ENCODE results near the gene HNRNPK. TPM values are rescaled to one million over a fixed set of nuclear protein-coding genes. Genes with fewer than 3 reads are reported as not detected.

Gene HNRNPK
- total RNA-seq, 4 donors from 2014 or later = 132 to 406 (median 278) TPM

DNA sequence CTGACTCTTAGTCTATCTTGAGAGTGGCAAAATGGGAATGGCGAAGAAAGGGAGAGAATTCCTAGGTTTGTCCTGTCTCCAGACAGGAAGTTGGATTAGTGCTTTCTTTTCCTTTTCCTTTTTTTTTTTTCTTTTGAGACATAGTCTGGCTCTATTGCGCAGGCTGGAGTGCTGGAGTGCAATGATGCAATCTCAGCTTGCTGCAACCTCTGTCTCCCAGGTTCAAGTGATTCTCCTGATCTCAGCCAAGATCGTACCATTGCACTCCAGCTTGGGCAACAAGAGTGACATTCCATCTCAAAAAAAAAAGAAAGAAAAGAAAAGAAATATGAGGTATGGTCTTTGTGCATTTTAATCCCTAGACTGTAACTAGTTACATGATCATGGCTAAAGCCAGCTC is 46.2 kb downstream of the HNRNPK start:
- 82 to 89% methylated on average over 3 of the region's 3 CpGs for WGBS, 2 donors (ENCODE audit: low coverage in 1 of 2)
- Histone ChIP-seq H3K9me3 (no peaks in the 10 kb centered on the region), H3K36me3 (peaks cover 0 to 2% (median 0%) of the 10 kb centered on the region in 4 donors), H3K4me3 (no peak overlapping the region), H3K27ac (no peak overlapping the region), H3K27me3 (no peaks in the 10 kb centered on the region), H3K4me1 (peaks cover 0 to 5% (median 4%) of the 10 kb centered on the region in 4 donors)
- no peak for DNase-seq
- no peak for TF ChIP-seq POLR2A (IDR thresholded peaks at IDR 0.05)
- TF ChIP-seq, protein P1, sequence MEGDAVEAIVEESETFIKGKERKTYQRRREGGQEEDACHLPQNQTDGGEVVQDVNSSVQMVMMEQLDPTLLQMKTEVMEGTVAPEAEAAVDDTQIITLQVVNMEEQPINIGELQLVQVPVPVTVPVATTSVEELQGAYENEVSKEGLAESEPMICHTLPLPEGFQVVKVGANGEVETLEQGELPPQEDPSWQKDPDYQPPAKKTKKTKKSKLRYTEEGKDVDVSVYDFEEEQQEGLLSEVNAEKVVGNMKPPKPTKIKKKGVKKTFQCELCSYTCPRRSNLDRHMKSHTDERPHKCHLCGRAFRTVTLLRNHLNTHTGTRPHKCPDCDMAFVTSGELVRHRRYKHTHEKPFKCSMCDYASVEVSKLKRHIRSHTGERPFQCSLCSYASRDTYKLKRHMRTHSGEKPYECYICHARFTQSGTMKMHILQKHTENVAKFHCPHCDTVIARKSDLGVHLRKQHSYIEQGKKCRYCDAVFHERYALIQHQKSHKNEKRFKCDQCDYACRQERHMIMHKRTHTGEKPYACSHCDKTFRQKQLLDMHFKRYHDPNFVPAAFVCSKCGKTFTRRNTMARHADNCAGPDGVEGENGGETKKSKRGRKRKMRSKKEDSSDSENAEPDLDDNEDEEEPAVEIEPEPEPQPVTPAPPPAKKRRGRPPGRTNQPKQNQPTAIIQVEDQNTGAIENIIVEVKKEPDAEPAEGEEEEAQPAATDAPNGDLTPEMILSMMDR (IDR thresholded peaks at IDR 0.05) = no peak
- no peak for TF ChIP-seq POLR2AphosphoS5 (IDR thresholded peaks at IDR 0.05)
- TF ChIP-seq EP300 (IDR thresholded peaks at IDR 0.05; ENCODE audit: low read depth) = no peak
- in situ Hi-C loops (cut with MboI; ENCODE audit: low pct_ligation_motif_present in 1 of 4, low pct_unique_long_range_greater_than_20kb in 1 of 4, low sequenced_read_pairs in 3 of 4) (loop anchor here (5.0 to 25.0 kb wide), 6 partner anchors 229 to 389 kb away; no protein-coding TSS in a partner anchor), intact Hi-C loops (cut with DNase I; ENCODE audit: low total_unique reads) (no loop called here)

DNA sequence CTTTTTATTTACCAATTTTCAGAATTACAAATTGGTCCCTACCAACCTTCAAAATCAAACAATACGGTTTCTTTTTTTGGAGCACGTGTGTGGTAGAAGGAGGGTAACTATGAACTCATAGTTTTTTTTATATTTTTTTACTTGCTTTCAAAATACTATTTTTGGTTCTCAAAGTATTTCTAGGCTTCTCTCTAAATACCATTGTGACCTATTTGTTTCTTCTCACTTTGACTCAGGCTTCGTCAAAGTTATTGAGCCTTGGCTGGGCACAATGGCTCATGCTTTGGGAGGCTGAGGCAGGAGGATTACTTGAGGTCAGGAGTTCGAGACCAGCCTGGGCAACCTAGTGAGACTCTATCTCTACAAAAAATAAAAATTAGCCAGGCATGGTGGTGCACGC is 47.2 kb downstream of the HNRNPK start:
- TF ChIP-seq, protein P1 (IDR thresholded peaks at IDR 0.05) = no peak
- TF ChIP-seq POLR2A (IDR thresholded peaks at IDR 0.05) (no peak), POLR2AphosphoS5 (IDR thresholded peaks at IDR 0.05) (no peak), EP300 (IDR thresholded peaks at IDR 0.05; ENCODE audit: low read depth) (no peak)
- Histone ChIP-seq H3K9me3 (no peaks in the 10 kb centered on the region), H3K4me3 (no peak overlapping the region), H3K27me3 (no peaks in the 10 kb centered on the region), H3K4me1 (peaks cover 0 to 5% (median 4%) of the 10 kb centered on the region in 4 donors), H3K27ac (no peak overlapping the region), H3K36me3 (no peaks in the 10 kb centered on the region)
- intact Hi-C loops (cut with DNase I; ENCODE audit: low total_unique reads) (no loop called here), in situ Hi-C loops (cut with MboI; ENCODE audit: low pct_ligation_motif_present in 1 of 4, low pct_unique_long_range_greater_than_20kb in 1 of 4, low sequenced_read_pairs in 3 of 4) (loop anchor here (5.0 to 25.0 kb wide), 6 partner anchors 229 to 389 kb away; no protein-coding TSS in a partner anchor)
- WGBS, 2 donors (ENCODE audit: low coverage in 1 of 2) = 80 to 95% methylated on average over 4 to 5 of the region's 5 CpGs
- DNase-seq = no peak

DNA sequence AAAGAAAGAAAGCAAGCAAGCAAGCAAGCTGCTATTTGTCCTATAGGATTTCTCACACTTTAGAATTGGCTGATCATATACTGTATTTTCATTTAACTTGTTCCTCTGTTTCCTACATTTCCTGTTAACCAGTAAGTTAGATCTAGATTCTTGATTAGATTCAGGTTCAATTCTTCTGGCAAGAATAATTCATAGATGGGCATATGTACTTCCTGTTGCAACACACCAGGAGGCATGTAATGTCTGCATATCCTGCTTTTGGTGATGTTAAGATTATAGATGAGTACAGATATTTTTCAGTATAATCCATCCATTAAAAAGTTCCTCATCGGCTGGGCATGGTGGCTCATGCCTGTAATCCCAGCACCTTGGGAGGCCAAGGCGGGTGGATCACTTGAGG is 48.0 kb downstream of the HNRNPK start:
- Histone ChIP-seq H3K36me3 (no peaks in the 10 kb centered on the region), H3K27ac (no peak overlapping the region), H3K4me1 (peaks cover 0 to 5% (median 4%) of the 10 kb centered on the region in 4 donors), H3K9me3 (no peaks in the 10 kb centered on the region), H3K4me3 (no peak overlapping the region), H3K27me3 (no peaks in the 10 kb centered on the region)
- in situ Hi-C loops (cut with MboI; ENCODE audit: low pct_ligation_motif_present in 1 of 4, low pct_unique_long_range_greater_than_20kb in 1 of 4, low sequenced_read_pairs in 3 of 4) (loop anchor here (5.0 to 25.0 kb wide), 6 partner anchors 230 to 390 kb away; no protein-coding TSS in a partner anchor), intact Hi-C loops (cut with DNase I; ENCODE audit: low total_unique reads) (no loop called here)
- TF ChIP-seq EP300 (IDR thresholded peaks at IDR 0.05; ENCODE audit: low read depth) (no peak), POLR2AphosphoS5 (IDR thresholded peaks at IDR 0.05) (no peak), POLR2A (IDR thresholded peaks at IDR 0.05) (no peak)
- TF ChIP-seq, protein P1 (IDR thresholded peaks at IDR 0.05) = no peak
- WGBS, 2 donors (ENCODE audit: low coverage in 1 of 2) = 80 to 90% methylated on average over 1 to 2 of the region's 2 CpGs
- no peak for DNase-seq

DNA sequence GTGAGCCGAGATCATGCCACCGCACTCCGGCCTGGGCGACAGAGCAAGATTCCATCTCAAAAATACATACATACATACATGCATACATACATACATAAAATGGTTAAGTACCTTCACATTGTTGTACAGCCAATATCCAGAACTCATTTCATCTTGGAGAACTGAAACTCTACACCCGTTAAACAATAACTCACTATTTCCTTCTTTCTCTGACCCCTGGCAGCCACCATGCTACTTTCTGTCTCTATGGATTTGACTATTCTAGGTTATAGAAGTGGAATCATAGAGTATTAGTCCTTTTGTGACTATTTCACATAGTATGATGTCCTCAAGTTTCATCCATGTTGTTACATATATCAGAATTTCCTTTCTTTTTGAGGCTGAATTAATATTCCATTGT is 49.1 kb downstream of the HNRNPK start:
- peaks cover 0 to 5% (median 4%) of the 10 kb centered on the region in 4 donors for H3K4me1 ChIP-seq
- WGBS, 2 donors (ENCODE audit: low coverage in 1 of 2) = 77 to 86% methylated on average over 5 of the region's 5 CpGs
- in situ Hi-C loops (cut with MboI; ENCODE audit: low pct_ligation_motif_present in 1 of 4, low pct_unique_long_range_greater_than_20kb in 1 of 4, low sequenced_read_pairs in 3 of 4) (loop anchor here (5.0 to 25.0 kb wide), 6 partner anchors 231 to 391 kb away; no protein-coding TSS in a partner anchor), intact Hi-C loops (cut with DNase I; ENCODE audit: low total_unique reads) (no loop called here)
- H3K27me3 ChIP-seq = no peaks in the 10 kb centered on the region
- TF ChIP-seq, protein P1 (IDR thresholded peaks at IDR 0.05) = no peak
- no peak for TF ChIP-seq POLR2A (IDR thresholded peaks at IDR 0.05)
- TF ChIP-seq EP300 (IDR thresholded peaks at IDR 0.05; ENCODE audit: low read depth) = no peak
- no peak for TF ChIP-seq POLR2AphosphoS5 (IDR thresholded peaks at IDR 0.05)
- H3K36me3 ChIP-seq = no peaks in the 10 kb centered on the region
- no peak overlapping the region for H3K4me3 ChIP-seq
- no peak overlapping the region for H3K27ac ChIP-seq
- no peaks in the 10 kb centered on the region for H3K9me3 ChIP-seq
- DNase-seq = no peak
